Uterus (tissue), 4 donors: Measurements from ENCODE around the gene BBS9. TPM values are rescaled to one million over a fixed set of nuclear protein-coding genes. Genes with fewer than 3 reads are reported as not detected.

Experiments
- DNase-seq, 2 donors: peaks; one replicate each; pipeline ENCODE4 v3.0.0-alpha.2; 2019 to 2020
- H3K27ac ChIP-seq, 2 donors: fragments of 200-600 bp; sonication (generic); 1 replicate in 1 of 2; 2 replicates in 1 of 2; pipeline ENCODE4 v1.5.1; 2016 to 2018
- H3K27me3 ChIP-seq, 2 donors: fragments of 200-600 bp; sonication (generic); one replicate each; pipeline ENCODE4 v1.5.1; 2018 to 2019; ENCODE audit warnings: control low read depth in 1 of 2
- H3K36me3 ChIP-seq, 2 donors: fragments of 200-600 bp; sonication (generic); one replicate each; pipeline ENCODE4 v1.5.1; 2019; ENCODE audit warnings: control low read depth in 1 of 2
- H3K4me1 ChIP-seq, 2 donors: fragments of 200-600 bp; sonication (generic); one replicate each; pipeline ENCODE4 v1.5.1; 2018 to 2019; ENCODE audit warnings: control low read depth in 1 of 2
- H3K4me3 ChIP-seq, 2 donors: fragments of 200-600 bp; sonication (generic); 1 replicate in 1 of 2; 2 replicates in 1 of 2; pipeline ENCODE4 v1.5.1; 2018 to 2019; ENCODE audit warnings: mild to moderate bottlenecking in 1 of 2
- H3K9me3 ChIP-seq, 2 donors: fragments of 200-600 bp; sonication (generic); one replicate each; pipeline ENCODE4 v1.5.1; 2019; ENCODE audit warnings: control low read depth in 1 of 2
- CTCF ChIP-seq, 4 experiments: fragments of 200-600 bp in 2 of 4; fragments of 450-650 bp in 2 of 4; sonication (generic) in 2 of 4; IDR thresholded peaks; one replicate each; pipeline ENCODE4 v1.5.1; 2016 to 2019; ENCODE audit warnings: antibody characterized with exemption in 4 of 4, mild to moderate bottlenecking in 2 of 4, moderate library complexity in 1 of 4
- POLR2A ChIP-seq, 2 donors: fragments of 450-650 bp; IDR thresholded peaks; one replicate each; pipeline ENCODE4 v1.6.1; 2016; ENCODE audit warnings: antibody characterized with exemption in 2 of 2, mild to moderate bottlenecking in 1 of 2, moderate library complexity in 1 of 2
- intact Hi-C: fragments of 100-400 bp; cut with DNase I; formaldehyde crosslinking; loops from one replicate; pipeline ENCODE4 v1.15.1; 2023; ENCODE audit warnings: low total_unique reads
- total RNA-seq, 4 donors: library from RNA; depleted of rRNA in 3 of 4; stranded (reverse); fragments of >200 nt in 3 of 4; gene quantifications; one replicate each; pipeline versions ENCODE4 v1.1.0 to v1.2.4, GENCODE V29; 2014 to 2023
- donor health status: DM: yes; HTN: yes; CAD: no.

BBS9 gene
- total RNA-seq, 4 donors from 2014 or later: 24.1 to 77.4 (median 39.4) TPM

GRCh38 chr7:33155811-33156210 lies 26.4 kb downstream of the BBS9 start:
- Histone ChIP-seq H3K4me3 (no peak overlapping the region), H3K27me3 (no peaks in the 10 kb centered on the region), H3K4me1 (no peaks in the 10 kb centered on the region), H3K9me3 (no peaks in the 10 kb centered on the region), H3K36me3 (no peaks in the 10 kb centered on the region), H3K27ac (no peak overlapping the region)
- no peak for TF ChIP-seq CTCF (IDR thresholded peaks at IDR 0.05)
- TF ChIP-seq POLR2A (IDR thresholded peaks at IDR 0.05): no peak
- no peak for DNase-seq
- intact Hi-C loops: no loop called here

DNA sequence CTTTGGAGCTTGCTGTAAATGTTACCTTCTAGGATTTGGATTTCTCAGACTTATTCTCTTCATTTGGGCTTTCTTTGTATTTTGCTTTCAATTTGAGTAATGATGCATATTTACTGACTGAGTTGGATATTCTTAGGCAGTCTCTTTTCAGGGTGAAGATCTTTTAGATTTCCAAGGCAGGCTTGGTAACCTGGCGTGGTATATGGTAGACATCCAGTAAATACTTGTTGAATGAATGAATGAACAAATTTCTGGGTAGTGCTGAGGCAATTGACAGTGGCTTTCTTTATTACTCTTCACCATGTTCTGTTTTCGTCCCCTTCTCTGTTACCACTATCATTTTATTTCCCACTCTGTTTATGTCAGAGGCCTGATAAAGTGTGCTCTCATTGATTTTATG lies 27.1 kb downstream of the BBS9 start:
- no peaks in the 10 kb centered on the region for H3K27me3 ChIP-seq
- intact Hi-C loops: no loop called here
- no peak overlapping the region for H3K27ac ChIP-seq
- no peaks in the 10 kb centered on the region for H3K4me1 ChIP-seq
- no peak for TF ChIP-seq CTCF (IDR thresholded peaks at IDR 0.05)
- no peak for TF ChIP-seq POLR2A (IDR thresholded peaks at IDR 0.05)
- H3K4me3 ChIP-seq: no peak overlapping the region
- H3K36me3 ChIP-seq: no peaks in the 10 kb centered on the region
- no peak for DNase-seq
- H3K9me3 ChIP-seq: no peaks in the 10 kb centered on the region

GRCh38 chr7:33157311-33157710 lies 27.9 kb downstream of the BBS9 start:
- Histone ChIP-seq H3K27me3 (no peaks in the 10 kb centered on the region), H3K4me3 (no peak overlapping the region), H3K27ac (peak overlapping the region in 1 of 2 donors; percentile 20), H3K4me1 (no peaks in the 10 kb centered on the region), H3K9me3 (no peaks in the 10 kb centered on the region), H3K36me3 (no peaks in the 10 kb centered on the region)
- intact Hi-C loops: no loop called here
- no peak for DNase-seq
- TF ChIP-seq POLR2A (IDR thresholded peaks at IDR 0.05): no peak
- TF ChIP-seq CTCF (IDR thresholded peaks at IDR 0.05): no peak

DNA sequence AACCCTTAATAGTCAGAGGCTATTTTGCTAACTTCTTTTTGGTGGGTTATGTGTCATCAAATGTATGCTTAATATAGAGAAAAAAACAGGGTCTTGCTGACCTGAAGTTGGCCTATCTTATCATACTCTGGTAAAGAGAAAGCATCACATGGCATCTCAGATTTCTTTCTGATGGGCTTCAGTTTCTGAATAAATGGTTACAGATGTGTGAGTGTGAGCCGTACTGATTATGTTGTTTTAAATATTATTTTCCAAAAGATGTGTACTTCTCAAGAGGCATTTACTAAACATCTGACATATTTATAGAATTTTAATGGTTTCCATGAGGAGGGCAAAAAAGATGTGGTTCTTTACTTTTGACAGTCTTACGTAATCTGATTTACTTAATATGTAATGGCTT lies 28.4 kb downstream of the BBS9 start:
- TF ChIP-seq POLR2A (IDR thresholded peaks at IDR 0.05) (no peak), CTCF (IDR thresholded peaks at IDR 0.05) (no peak)
- no peak for DNase-seq
- H3K27ac ChIP-seq: peak overlapping the region in 1 of 2 donors; percentile 20
- H3K36me3 ChIP-seq: no peaks in the 10 kb centered on the region
- H3K4me1 ChIP-seq: no peaks in the 10 kb centered on the region
- no peaks in the 10 kb centered on the region for H3K27me3 ChIP-seq
- no peak overlapping the region for H3K4me3 ChIP-seq
- no peaks in the 10 kb centered on the region for H3K9me3 ChIP-seq
- intact Hi-C loops: no loop called here

GRCh38 chr7:33177876-33178275 lies 48.5 kb downstream of the BBS9 start:
- Histone ChIP-seq H3K4me3 (no peak overlapping the region), H3K36me3 (no peaks in the 10 kb centered on the region), H3K9me3 (peaks cover 0 to 5% of the 10 kb centered on the region in 2 donors), H3K27ac (no peak overlapping the region), H3K27me3 (no peaks in the 10 kb centered on the region), H3K4me1 (no peaks in the 10 kb centered on the region)
- no peak for DNase-seq
- intact Hi-C loops: no loop called here
- no peak for TF ChIP-seq POLR2A (IDR thresholded peaks at IDR 0.05)
- TF ChIP-seq CTCF (IDR thresholded peaks at IDR 0.05): no peak
